Measurements from ENCODE around the gene ERGIC3. TPM values are rescaled to one million over a fixed set of nuclear protein-coding genes. Genes with fewer than 3 reads are reported as not detected.

The ERGIC3 gene
- total and polyA plus RNA-seq, 2 of the 4 experiments (the other 2 are of a cell fraction) = 434 to 438 TPM

- Histone ChIP-seq H3K79me1 (ENCODE audit: low read depth in 1 of 2, low read length in 2 of 2) (peaks cover 12 to 35% of the 10 kb centered on the region in 2 experiments), H3K27ac (ENCODE audit: insufficient read depth, low read length) (no peak overlapping the region), H3K23ac (ENCODE audit: low read depth, low read length) (no peak overlapping the region), H3K9me3 (ENCODE audit: control insufficient read depth, insufficient read depth, low read length) (no peaks in the 10 kb centered on the region), H3K56ac (ENCODE audit: extremely low read depth, insufficient read depth, low read length) (no peak overlapping the region), H2BK15ac (ENCODE audit: low read depth, low read length) (no peak overlapping the region), H2AK5ac (ENCODE audit: low read depth, low read length) (no peak overlapping the region), H3K4me3 (ENCODE audit: insufficient read depth, low read depth, low read length) (no peak overlapping the region), H3K4me2 (ENCODE audit: low read depth, low read length) (no peak overlapping the region), H4K91ac (ENCODE audit: insufficient read depth, low read depth, low read length) (no peak overlapping the region), H2BK20ac (ENCODE audit: low read depth, low read length) (no peak overlapping the region), H3K4ac (ENCODE audit: low read depth, low read length) (no peak overlapping the region), H3K27me3 (ENCODE audit: control insufficient read depth, insufficient read depth, low read length) (no peaks in the 10 kb centered on the region), H4K8ac (ENCODE audit: low read depth in 2 of 2, low read length in 2 of 2) (peak overlapping the region in 1 of 2 experiments; percentile 94; a peak in 1 of 4 replicates), H2AK9ac (replicated peaks; ENCODE audit: low read depth, low read length, poor library complexity) (no peak overlapping the region), H2BK5ac (ENCODE audit: low read depth, low read length, poor library complexity, severe bottlenecking) (no peak overlapping the region), H3K9ac (ENCODE audit: low read depth, low read length) (no peak overlapping the region), H3K18ac (ENCODE audit: low read depth, low read length) (no peak overlapping the region), H2AFZ (replicated peaks; ENCODE audit: low read length, poor library complexity) (no peak overlapping the region), H3K4me1 (ENCODE audit: control insufficient read depth, insufficient read depth, low read length) (peaks cover 5% of the 10 kb centered on the region), H4K5ac (ENCODE audit: low read depth, low read length) (no peak overlapping the region), H3K36me3 (ENCODE audit: control insufficient read depth, insufficient read depth, low read length) (peaks cover 17% of the 10 kb centered on the region), H3K9me1 (ENCODE audit: insufficient read depth, low read length) (peaks cover 13% of the 10 kb centered on the region), H2BK120ac (ENCODE audit: low read depth, low read length) (no peak overlapping the region), H3K14ac (replicated peaks; ENCODE audit: low read depth, low read length) (no peak overlapping the region), H4K20me1 (ENCODE audit: insufficient read depth, low read length) (no peaks in the 10 kb centered on the region)
- POLR2A ChIA-PET (ENCODE audit: unreplicated experiment) = no interaction called here
- CTCF ChIA-PET = interaction anchor here (0.8 kb wide), 1 partner anchor 18 kb away, joined by 3 read pairs; no protein-coding TSS in a partner anchor
- in situ Hi-C loops (cut with MboI; ENCODE audit: low sequenced_read_pairs) (no loop called here), intact Hi-C loops (cut with micrococcal nuclease) (no loop called here), dilution Hi-C loops (cut with HindIII; ENCODE audit: low sequenced_read_pairs, unreplicated experiment) (no loop called here)
- ATAC-seq (ENCODE audit: low read depth) (no peak), DNase-seq (no peak)
- TF ChIP-seq RCOR1 (IDR thresholded peaks at IDR 0.05; ENCODE audit: insufficient replicate concordance, low read length) (no peak), POLR2A (IDR thresholded peaks at IDR 0.05; ENCODE audit: low read depth, low read length) (no peak), USF2 (IDR thresholded peaks at IDR 0.05; ENCODE audit: low read depth, low read length) (no peak), CTCF (conservative IDR thresholded peaks at IDR 0.05; ENCODE audit: low read depth, low read length) (no peak), RAD21 (IDR thresholded peaks at IDR 0.05; ENCODE audit: low read length) (no peak), FOS (IDR thresholded peaks at IDR 0.05; ENCODE audit: low read depth, low read length) (no peak)
- no CpG with 5 or more reads among the region's 1 CpG for WGBS, 2 experiments (ENCODE audit: extremely low coverage in 2 of 2, insufficient read length in 1 of 2)
- no TSS peak for BruUV-seq (replicated peaks)
Measured at GRCh38 chr20:35542990-35543389, 1.1 kb downstream of the ERGIC3 start.

All from IMR-90 (cell line).